GM12878 (cell line): ENCODE data around the gene MLPH. TPM values are rescaled to one million over a fixed set of nuclear protein-coding genes. Genes with fewer than 3 reads are reported as not detected.

Source experiments
- ATAC-seq: fragments of 200-7000 bp; cut with Tn5 transposase; 3 replicates; pipeline ENCODE4 v1.9.1; 2020; ENCODE audit warnings: mild to moderate bottlenecking, moderate library complexity
- BruUV-seq: library from RNA; stranded (reverse); fragments of 400-500 nt; replicated peaks from 2 replicates; lab custom pipeline; 2021; lab: Mats Ljungman, UMichigan
- CTCF ChIA-PET: fragments of 300-600 bp; sonication (Branson Sonifier 250); formaldehyde crosslinking; extraction: SDS; loops from one replicate; lab custom pipeline; 2021; ENCODE audit warnings: inconsistent platforms; lab: Yijun Ruan, JAX
- POLR2A ChIA-PET: fragments of 350-600 bp; formaldehyde crosslinking; extraction: SDS; loops from one replicate; lab custom pipeline; 2021; ENCODE audit warnings: inconsistent platforms; lab: Charles Lee
- RAD21 ChIA-PET: fragments of 300-600 bp; sonication (Branson Sonifier 250); formaldehyde crosslinking; loops from one replicate; lab custom pipeline; 2023; ENCODE audit warnings: antibody characterized with exemption; ENCODE audit not compliant: unreplicated experiment; lab: Charles Lee
- SMC1A ChIA-PET: fragments of 300-600 bp; sonication (Branson Sonifier 250); formaldehyde crosslinking; loops from one replicate; lab custom pipeline; 2023; ENCODE audit not compliant: unreplicated experiment, uncharacterized antibody; lab: Charles Lee
- DNase-seq: peaks from one replicate; pipeline ENCODE4 v3.0.0-alpha.2; 2011; ENCODE audit warnings: low read depth, low spot score
- FAIRE-seq: peaks from 3 replicates; lab custom pipeline; 2011; peaks lifted over from hg19 to GRCh38; lab: Jason Lieb, UNC
- H2AFZ ChIP-seq: 2 replicates; pipeline ENCODE4 v1.6.0; 2011; ENCODE audit warnings: low read depth, low read length, control low read depth; ENCODE audit not compliant: control insufficient read depth
- H3K27ac ChIP-seq: 2 replicates; pipeline ENCODE4 v1.5.1; 2011; ENCODE audit warnings: control low read depth; ENCODE audit not compliant: control insufficient read depth, insufficient read depth
- H3K27me3 ChIP-seq, 2 experiments: replicated peaks in 1 of 2; 2 replicates each; pipeline versions ENCODE4 v1.6.0 to v1.6.1; 2011; ENCODE audit warnings: low read length in 1 of 2; ENCODE audit not compliant: control insufficient read depth in 2 of 2, insufficient read depth in 2 of 2
- H3K36me3 ChIP-seq, 2 experiments: 2 replicates each; pipeline ENCODE4 v1.5.1; 2011; ENCODE audit warnings: low read length in 1 of 2; ENCODE audit not compliant: control insufficient read depth in 2 of 2, insufficient read depth in 2 of 2
- H3K4me1 ChIP-seq: 2 replicates; pipeline ENCODE4 v1.6.1; 2011; ENCODE audit warnings: mild to moderate bottlenecking, low read length, moderate library complexity, mixed read lengths; ENCODE audit not compliant: control insufficient read depth, insufficient read depth
- H3K4me2 ChIP-seq: 2 replicates; pipeline ENCODE4 v1.6.0; 2011; ENCODE audit warnings: control low read depth; ENCODE audit not compliant: control insufficient read depth, insufficient read depth
- H3K4me3 ChIP-seq: fragments of 200-600 bp; sonication (generic); 2 replicates; pipeline ENCODE4 v1.5.1; 2016
- H3K79me2 ChIP-seq: 2 replicates; pipeline ENCODE4 v1.6.0; 2011; ENCODE audit warnings: low read length; ENCODE audit not compliant: control insufficient read depth, insufficient read depth
- H3K9ac ChIP-seq: 2 replicates; pipeline ENCODE4 v1.8.0; 2011; ENCODE audit warnings: low read length, control low read depth, mixed read lengths; ENCODE audit not compliant: control insufficient read depth, insufficient read depth
- H3K9me3 ChIP-seq: replicated peaks from 3 replicates; pipeline ENCODE4 v1.5.1; 2011; ENCODE audit warnings: mild to moderate bottlenecking, low read length; ENCODE audit not compliant: control insufficient read depth, insufficient read depth
- H4K20me1 ChIP-seq: 2 replicates; pipeline ENCODE4 v1.6.0; 2011; ENCODE audit not compliant: control insufficient read depth, insufficient read depth
- CBX3 ChIP-seq: fragments of 200-600 bp; sonication (generic); IDR thresholded peaks from 2 replicates; pipeline ENCODE4 v1.6.1; 2016; ENCODE audit warnings: low read depth, borderline replicate concordance
- EZH2 ChIP-seq: IDR thresholded peaks from 2 replicates; pipeline ENCODE4 v1.6.1; 2012; ENCODE audit warnings: low read depth, mild to moderate bottlenecking, control low read depth, inconsistent platforms, low read length, borderline replicate concordance; ENCODE audit not compliant: control insufficient read depth
- FOXK2 ChIP-seq: fragments of 450-650 bp; IDR thresholded peaks from 2 replicates; pipeline ENCODE4 v1.6.1; 2017; ENCODE audit warnings: mild to moderate bottlenecking, moderate library complexity
- RBBP5 ChIP-seq: fragments of 200-600 bp; sonication (generic); conservative IDR thresholded peaks from 2 replicates; pipeline ENCODE4 v1.6.1; 2016
- REST ChIP-seq: IDR thresholded peaks from 2 replicates; pipeline ENCODE4 v1.6.1; 2012; ENCODE audit warnings: mild to moderate bottlenecking, low read depth, low read length
- SMAD1 ChIP-seq: fragments of 450-650 bp; IDR thresholded peaks from 2 replicates; pipeline ENCODE4 v1.6.1; 2018; ENCODE audit warnings: mild to moderate bottlenecking, low read depth; ENCODE audit not compliant: partially characterized antibody
- WGBS: methylation state at CpG from one replicate; pipeline ENCODE4 v1.1.6; 2016; ENCODE audit warnings: low lambda C conversion rate; ENCODE audit not compliant: insufficient replicate concordance, insufficient coverage; ENCODE audit errors: missing lambda C conversion rate; 5-methylcytosine and 5-hydroxymethylcytosine counted together
- in situ Hi-C: fragments of 300-500 bp; cut with MboI; formaldehyde crosslinking; loops from 9 replicates; pipeline ENCODE4 v1.14.3; 2018; ENCODE audit warnings: mixed read lengths
- intact Hi-C: fragments of 100-400 bp; cut with micrococcal nuclease; formaldehyde crosslinking; loops from one replicate; pipeline ENCODE4 v1.14.2; 2022; ENCODE audit not compliant: unreplicated experiment
- polyA plus RNA-seq, 11 experiments: library from polyadenylated mRNA; depleted of rRNA in 4 of 11; unstranded in 6 of 11; stranded (reverse) in 5 of 11; fragments of >200 nt; fragmentation: Nextera tagmentation in 4 of 11; fragmentation: Illumina TruSeq in 1 of 11; extraction: Ambion mirVana in 4 of 11; extraction: Trizol in 1 of 11; gene quantifications; 1 replicate in 1 of 11; 2 replicates in 10 of 11; pipeline versions ENCODE4 v1.2.1 to v1.2.3, GENCODE V29; 2011 to 2016; ENCODE audit warnings: inconsistent platforms in 2 of 11, missing spikeins in 2 of 11, low read depth in 1 of 11
- total RNA-seq, 4 experiments: library from RNA; depleted of rRNA in 3 of 4; stranded (reverse); fragments of >200 nt in 3 of 4; fragmentation: Illumina TruSeq in 1 of 4; extraction: Trizol in 1 of 4; gene quantifications; 2 replicates each; pipeline versions ENCODE4 v1.2.1 to v1.2.3, GENCODE V29; 2013 to 2021

Gene MLPH
- total and polyA plus RNA-seq, 10 of the 15 experiments (the other 5 are each of a cell fraction or from before 2014, with no cell fraction given) = 0.16 to 0.85 TPM; not detected in 8

- TF ChIP-seq CBX3 (no peak), FOXK2 (no peak), EZH2 (no peak), SMAD1 (no peak)
Measured at GRCh38 chr2:237561221-237561620, 74.2 kb downstream of the MLPH start (continued).

GRCh38 chr2:237563816-237564215, 76.8 kb downstream of the MLPH start:
- H3K27ac ChIP-seq = no peak overlapping the region
- BruUV-seq = no TSS peak
- DNase-seq = no peak
- no peaks in the 10 kb centered on the region; the same call in 2 of the 3 replicates for H3K9me3 ChIP-seq
- H3K79me2 ChIP-seq = no peaks in the 10 kb centered on the region
- no peaks in the 10 kb centered on the region; a peak in 1 of 4 replicates for H3K27me3 ChIP-seq
- RAD21 ChIA-PET = interaction anchor here (3.3 kb wide), 1 partner anchor 51 kb away, joined by 12 read pairs; no protein-coding TSS in a partner anchor
- H3K4me2 ChIP-seq = no peak overlapping the region
- H3K4me1 ChIP-seq = peaks cover 5% of the 10 kb centered on the region; the same call in 1 of the 2 replicates
- POLR2A ChIA-PET = no interaction called here
- in situ Hi-C loops = no loop called here
- H4K20me1 ChIP-seq = no peaks in the 10 kb centered on the region
- CTCF ChIA-PET = interaction anchor here (1.7 to 3.3 kb wide), 2 partner anchors 8 to 51 kb away, joined by 4 to 25 read pairs; no protein-coding TSS in a partner anchor
- SMC1A ChIA-PET = interaction anchor here (1.5 kb wide), 1 partner anchor 51 kb away, joined by 4 read pairs; no protein-coding TSS in a partner anchor
- H3K4me3 ChIP-seq = no peak overlapping the region
- peak; percentile 73; the same call in 1 of the 2 replicates for TF ChIP-seq REST
- no peak for TF ChIP-seq RBBP5
- no peak for FAIRE-seq
- no peaks in the 10 kb centered on the region for H3K36me3 ChIP-seq
- no peak for ATAC-seq
- no peak overlapping the region for H2AFZ ChIP-seq
- no peak overlapping the region for H3K9ac ChIP-seq
- intact Hi-C loops = no loop called here
- 49% methylated on average over 14 of the region's 14 CpGs for WGBS
